ENCODE data around the gene MED29.
A peak's percentile ranks its signal among the peaks of the same experiment; 100 is the strongest.

The MED29 gene

GRCh38 chr19:39433480-39434079, 42.4 kb downstream of the MED29 start:
- DNase-seq = no peak

GRCh38 chr19:39434123-39435076, 43.2 kb downstream of the MED29 start:
- DNase-seq = no peak

GRCh38 chr19:39435499-39436349, 44.5 kb downstream of the MED29 start, which contains the start of gene RPS16:
Gene RPS16 (minus strand): TSS chr19:39435949. CDS start chr19:39435895, 54 bp downstream.
- DNase-seq = peak; percentile 91

GRCh38 chr19:39436350-39436716, 45.2 kb downstream of the MED29 start:
- DNase-seq = no peak

- DNase-seq = no peak
Measured at GRCh38 chr19:39438270-39438934, 47.2 kb downstream of the MED29 start.

- DNase-seq = no peak
Measured at GRCh38 chr19:39444598-39445195, 53.5 kb downstream of the MED29 start.

GRCh38 chr19:39445196-39446111, 54.3 kb downstream of the MED29 start, which contains the start of gene SUPT5H:
Gene SUPT5H (plus strand): TSS chr19:39445582. CDS start chr19:39445891, 309 bp downstream.
- peak; percentile 84 for DNase-seq

GRCh38 chr19:39446365-39447084, 55.3 kb downstream of the MED29 start:
- no peak for DNase-seq

GRCh38 chr19:39448271-39448670, 57.1 kb downstream of the MED29 start:
- DNase-seq = no peak

- no peak for DNase-seq
Measured at GRCh38 chr19:39449116-39449797, 58.1 kb downstream of the MED29 start.

Measured in GOT3 (cell line).